Hepatocyte (in vitro differentiated cells): ENCODE measurements around the gene PTGDS.

Experiments used
- CTCF ChIP-seq: fragments of 200-600 bp; sonication (generic); IDR thresholded peaks from 2 replicates; pipeline ENCODE4 v1.5.1; 2016; ENCODE audit warnings: antibody characterized with exemption, mild to moderate bottlenecking; ENCODE audit not compliant: poor library complexity
- EZH2 ChIP-seq: fragments of 200-600 bp; sonication (generic); IDR thresholded peaks from 2 replicates; pipeline ENCODE4 v1.6.1; 2016; ENCODE audit warnings: antibody characterized with exemption, mild to moderate bottlenecking, borderline replicate concordance
- EZH2phosphoT487 ChIP-seq: fragments of 200-600 bp; sonication (generic); IDR thresholded peaks from one replicate; pipeline ENCODE4 v1.6.1; 2018; ENCODE audit warnings: antibody characterized with exemption, mild to moderate bottlenecking, low read depth, moderate library complexity; ENCODE audit not compliant: unreplicated experiment, severe bottlenecking

- TF ChIP-seq CTCF = no peak
- no peak for TF ChIP-seq EZH2phosphoT487
- no peak for TF ChIP-seq EZH2
Observed at GRCh38 chr9:136949817-136950655, 27.3 kb upstream of the PTGDS start.
